ENCODE data around the gene ZNF296. TPM values are rescaled to one million over a fixed set of nuclear protein-coding genes. Genes with fewer than 3 reads are reported as not detected.

ZNF296 gene
- total RNA-seq, 1 donor from 2014 or later: 1.8 TPM

- intact Hi-C loops (cut with micrococcal nuclease): no loop called here
Measured at GRCh38 chr19:45063851-45064801, 12.2 kb downstream of the ZNF296 start.

GRCh38 chr19:45061965-45062364, 14.3 kb downstream of the ZNF296 start:
- intact Hi-C loops (cut with micrococcal nuclease): no loop called here

- intact Hi-C loops (cut with micrococcal nuclease): loop anchor here (1.0 to 2.0 kb wide), 7 partner anchors 19 to 156 kb away; partner anchors contain the start of genes CLASRP and GEMIN7
Measured at GRCh38 chr19:45059258-45059965, 16.9 kb downstream of the ZNF296 start.

GRCh38 chr19:45058622-45059159, 17.6 kb downstream of the ZNF296 start:
- intact Hi-C loops (cut with micrococcal nuclease): loop anchor here (1.0 to 2.0 kb wide), 7 partner anchors 19 to 155 kb away; partner anchors contain the start of genes CLASRP and GEMIN7

DNA sequence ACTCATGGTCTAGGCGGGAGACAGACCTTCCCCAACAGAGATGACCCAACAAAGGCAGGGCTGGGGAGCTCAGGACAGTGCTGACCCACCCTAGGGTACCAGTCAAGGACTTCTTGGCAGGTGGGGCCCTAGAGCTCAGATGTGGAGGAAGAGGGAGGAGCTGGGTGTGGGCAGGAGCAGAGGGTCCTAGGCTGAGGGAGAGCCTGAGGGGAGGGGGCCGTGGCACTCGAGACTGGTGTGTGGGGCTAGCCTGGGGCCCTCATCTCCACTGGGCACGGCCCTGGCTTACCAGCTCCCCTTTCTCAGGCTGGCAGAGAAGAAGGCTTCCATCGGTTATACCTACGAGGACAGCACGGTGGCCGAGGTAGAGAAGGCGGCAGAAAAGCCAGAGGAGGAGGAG, 18.8 kb downstream of the ZNF296 start:
- intact Hi-C loops (cut with micrococcal nuclease): no loop called here

DNA sequence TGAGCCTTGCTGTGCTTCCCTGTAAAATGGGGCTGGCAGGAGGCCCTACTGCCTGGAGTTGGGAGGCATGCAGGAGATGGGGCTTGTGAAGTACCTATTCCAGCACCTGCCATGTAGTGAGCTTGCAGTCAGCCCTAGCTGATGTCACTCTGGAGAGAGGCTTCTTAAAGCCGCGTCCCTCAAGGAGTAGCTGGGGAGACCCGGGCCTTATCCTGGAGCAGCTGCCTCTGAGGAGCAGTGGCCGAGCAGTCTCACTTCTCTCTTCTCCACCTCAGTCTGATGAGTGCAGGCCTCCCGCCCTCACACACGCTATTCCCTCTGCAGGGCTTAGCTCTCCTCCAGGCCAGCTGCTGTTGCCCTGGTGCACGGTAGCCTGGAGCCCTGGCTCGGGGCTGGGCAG, 19.4 kb downstream of the ZNF296 start:
- intact Hi-C loops (cut with micrococcal nuclease): no loop called here

DNA sequence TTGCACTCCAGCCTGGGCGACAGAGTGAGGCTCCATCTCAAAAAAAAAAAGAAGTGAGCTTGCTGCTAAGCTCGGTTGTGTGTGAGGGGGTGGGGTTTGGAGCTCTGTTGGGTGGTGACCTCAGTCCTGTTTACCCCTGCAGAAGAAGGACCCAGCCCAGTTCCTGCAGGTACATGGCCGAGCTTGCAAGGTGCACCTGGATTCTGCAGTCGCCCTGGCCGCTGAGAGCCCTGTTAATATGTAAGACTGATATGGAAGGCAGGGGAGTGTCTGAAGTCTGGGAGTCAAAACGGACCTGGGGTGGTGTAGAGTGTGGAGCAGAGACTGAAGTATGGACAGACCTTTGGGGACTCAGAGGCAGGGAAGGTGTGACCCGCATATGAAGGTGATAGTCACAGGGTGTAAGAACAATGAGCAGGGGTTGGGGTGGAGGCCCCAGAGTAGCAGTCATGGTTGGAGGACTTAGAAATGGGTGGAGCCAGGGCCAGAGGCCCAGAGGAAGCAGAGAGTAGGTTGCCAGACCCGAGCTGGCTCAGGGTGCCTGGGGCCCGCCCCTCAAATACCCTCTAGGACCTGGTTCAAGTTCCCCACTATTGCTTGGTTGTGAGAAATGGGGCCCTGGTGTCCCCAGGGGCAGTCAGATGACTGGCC, 24.2 kb downstream of the ZNF296 start:
- intact Hi-C loops (cut with micrococcal nuclease): no loop called here

GRCh38 chr19:45050036-45050435, 26.2 kb downstream of the ZNF296 start:
- intact Hi-C loops (cut with micrococcal nuclease): no loop called here

GRCh38 chr19:45049073-45049736, 27.1 kb downstream of the ZNF296 start:
- intact Hi-C loops (cut with micrococcal nuclease): no loop called here

- intact Hi-C loops (cut with micrococcal nuclease): no loop called here
Measured at GRCh38 chr19:45047188-45047797, 29.0 kb downstream of the ZNF296 start.

DNA sequence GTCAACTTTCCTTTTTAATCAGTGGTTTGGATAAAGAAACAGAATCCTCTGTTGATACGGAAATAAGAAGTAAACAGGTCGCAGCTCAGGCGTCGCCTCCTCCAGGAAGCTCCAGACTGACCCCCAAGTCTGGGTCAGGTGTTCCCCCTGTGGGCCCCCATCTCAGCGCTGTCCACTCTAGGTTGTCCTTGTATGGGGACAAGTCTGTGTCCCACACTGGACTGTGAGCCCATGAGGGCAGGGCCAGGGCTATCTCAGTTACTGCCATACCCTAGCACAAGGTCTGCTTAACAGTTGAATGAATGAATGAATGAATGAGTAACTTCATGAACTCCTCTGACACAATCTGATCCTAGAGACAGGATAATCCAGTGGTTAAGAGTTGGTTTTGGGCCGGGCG, 29.9 kb downstream of the ZNF296 start:
- intact Hi-C loops (cut with micrococcal nuclease): no loop called here

DNA sequence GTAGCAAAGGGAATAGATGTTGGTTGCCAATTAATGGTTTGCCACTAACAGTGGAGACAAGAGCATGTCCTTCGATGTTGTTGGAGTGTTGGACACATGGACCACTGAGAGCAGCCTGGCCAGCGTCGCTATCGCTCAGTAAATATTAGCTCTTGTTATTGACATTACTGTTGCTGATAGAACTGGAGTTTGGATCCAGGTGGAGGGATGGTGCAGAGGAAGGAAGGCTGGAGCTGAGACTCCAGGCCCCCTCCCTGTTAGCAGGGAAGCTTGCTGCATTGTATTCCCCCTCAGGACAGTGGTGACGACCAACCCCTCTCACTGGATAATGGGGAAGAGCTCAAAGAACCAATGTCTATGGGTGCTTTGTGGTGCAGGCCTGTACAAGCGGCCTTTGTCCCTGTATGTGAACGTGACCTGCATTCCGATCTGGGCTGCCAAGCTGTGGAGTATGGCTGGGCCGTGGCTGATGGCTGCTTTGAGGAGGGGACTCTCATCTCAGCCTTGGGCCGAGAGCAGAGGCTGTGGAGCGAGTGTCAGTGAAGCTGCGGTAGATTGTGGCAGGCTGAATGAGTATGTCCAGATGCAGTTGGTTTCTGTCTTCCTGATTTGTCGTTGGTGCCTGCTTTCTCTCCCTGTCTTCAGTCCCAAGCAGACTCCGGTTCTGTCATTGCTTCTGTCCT, 30.5 kb downstream of the ZNF296 start:
- intact Hi-C loops (cut with micrococcal nuclease): no loop called here

DNA sequence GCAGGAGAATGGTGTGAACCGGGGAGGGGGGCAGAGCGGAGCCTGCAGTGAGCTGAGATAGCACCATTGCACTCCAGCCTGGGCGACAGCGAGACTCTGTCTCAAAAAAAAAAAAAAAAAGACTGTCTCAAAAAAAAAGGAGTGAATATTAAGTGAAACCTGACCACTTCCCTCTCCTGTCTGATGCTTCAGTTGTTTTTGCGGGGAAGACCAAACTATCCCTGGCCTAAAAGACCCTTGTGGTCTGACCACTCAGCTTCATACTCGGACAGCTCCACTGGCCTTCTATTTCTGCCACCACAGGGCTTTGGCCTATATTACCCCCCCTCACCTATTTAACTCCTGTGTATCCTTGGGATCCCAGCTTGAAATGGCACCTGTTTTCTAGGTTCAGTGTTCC, 35.2 kb downstream of the ZNF296 start:
- intact Hi-C loops (cut with micrococcal nuclease): no loop called here

DNA sequence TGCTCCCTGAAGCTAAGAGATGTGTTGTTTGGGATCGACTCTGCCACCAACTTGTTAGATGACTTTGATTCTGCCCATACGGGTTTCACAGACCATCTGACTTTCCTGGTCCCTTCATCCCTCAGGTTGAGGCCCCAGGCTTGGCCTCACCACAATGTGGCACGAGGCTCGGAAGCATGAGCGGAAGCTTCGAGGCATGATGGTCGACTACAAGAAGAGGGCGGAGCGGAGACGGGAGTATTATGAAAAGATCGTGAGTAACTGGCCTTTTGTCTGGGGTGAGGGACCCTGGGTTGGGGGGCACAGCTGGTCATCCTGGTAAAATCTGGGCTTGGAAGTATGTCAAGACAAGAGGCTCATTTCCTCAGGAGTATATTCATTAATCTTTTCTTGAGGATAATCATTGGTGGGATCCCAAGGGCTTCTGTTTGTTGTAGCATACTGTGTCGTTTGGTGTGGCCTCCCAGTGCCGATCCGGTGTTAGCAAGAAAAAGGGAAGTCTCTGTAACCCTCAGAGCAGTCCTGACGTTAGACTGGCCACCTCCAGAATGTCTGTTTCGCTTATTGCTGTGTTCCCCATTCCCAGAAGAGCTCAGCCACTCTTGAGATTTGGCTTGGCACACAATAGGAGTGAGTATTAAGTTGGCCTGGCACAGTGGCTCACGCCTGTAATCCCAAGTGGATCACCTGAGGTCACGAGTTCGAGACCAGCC, 36.1 kb downstream of the ZNF296 start:
- intact Hi-C loops (cut with micrococcal nuclease): no loop called here

DNA sequence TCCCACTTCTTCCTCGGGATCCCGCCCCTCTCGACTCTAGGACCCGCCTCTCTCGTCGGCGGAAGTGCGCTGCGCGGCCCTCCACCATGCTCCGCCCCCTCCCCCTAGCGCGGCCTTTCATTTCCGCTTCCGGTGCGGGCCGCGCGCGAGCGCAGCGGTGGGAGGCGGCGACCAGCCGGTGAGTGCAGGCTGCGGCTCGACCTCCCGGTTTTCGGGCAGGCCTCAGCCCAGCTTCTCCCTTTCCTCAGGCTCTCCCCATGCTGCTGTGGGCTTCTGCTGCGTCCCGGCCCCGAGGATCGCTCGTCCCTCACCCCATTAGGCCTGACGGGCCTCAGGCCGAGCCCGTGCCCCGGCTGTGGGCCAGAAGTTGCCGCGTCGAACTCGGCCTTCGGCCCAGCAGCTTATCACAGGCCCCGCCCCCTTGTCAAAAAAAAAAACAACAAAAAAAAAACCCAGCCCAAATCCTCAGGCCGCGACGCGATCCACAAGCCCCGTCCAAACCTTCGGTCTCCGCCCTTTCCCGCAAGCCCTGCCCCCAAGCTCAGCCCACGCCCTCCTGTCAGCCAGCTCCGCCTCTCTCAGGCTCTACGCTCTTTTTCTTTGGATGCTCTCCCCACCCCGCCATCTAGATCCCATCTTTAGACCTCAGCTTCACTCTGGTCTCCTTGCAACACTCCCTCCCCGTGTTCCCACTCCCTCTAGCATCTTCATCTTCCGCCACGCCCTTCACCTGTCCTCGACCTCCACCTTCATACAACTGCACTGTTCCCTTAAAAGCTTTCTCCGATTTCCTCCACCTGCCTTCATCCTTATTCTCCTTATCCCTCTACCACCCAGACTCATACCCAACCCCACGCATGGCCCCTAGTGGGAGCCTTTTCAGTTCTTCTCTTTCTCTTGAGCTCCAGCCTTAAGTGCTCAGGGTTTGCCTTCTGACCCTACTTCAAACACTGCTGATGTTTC, 37.1 kb downstream of the ZNF296 start, which contains the start of gene CLASRP:
Gene CLASRP, plus strand, starts transcription at position 115 of the 963 bp plus-strand sequence. CDS start 1,168 bp downstream, outside the sequence.
- intact Hi-C loops (cut with micrococcal nuclease): loop anchor here (1.0 to 2.0 kb wide), 11 partner anchors 20 to 1370 kb away; partner anchors contain the start of genes BLOC1S3, CLPTM1, MARK4 and TOMM40

- intact Hi-C loops (cut with micrococcal nuclease): loop anchor here (2.0 kb wide), 3 partner anchors 21 to 1369 kb away; partner anchors contain the start of gene TOMM40
Measured at GRCh38 chr19:45037393-45038169, 38.7 kb downstream of the ZNF296 start.

- intact Hi-C loops (cut with micrococcal nuclease): no loop called here
Measured at GRCh38 chr19:45035755-45036154, 40.5 kb downstream of the ZNF296 start.

All from T-helper 1 cell treated with Interleukin-12 subunit alpha and Interleukin-12 subunit beta and Interleukin-4 antibody, amounts not matched to agents 30 ng/mL and 1 ng/mL, for 36 hours (primary cell).